ENCODE results near the gene HSBP1.
A peak's percentile ranks its signal among the peaks of the same experiment; 100 is the strongest.

HSBP1 gene

GRCh38 chr16:83807710-83808572 lies at the start of gene HSBP1:
TSS of gene HSBP1 (plus strand) at chr16:83807978. CDS start at chr16:83808077, 99 bp downstream.
- DNase-seq (peak; percentile 95), ATAC-seq (peak; percentile 97)

GRCh38 chr16:83762141-83762991 lies 45.4 kb upstream of the HSBP1 start:
- ATAC-seq (no peak), DNase-seq (no peak)

GRCh38 chr16:83762992-83763358 lies 44.8 kb upstream of the HSBP1 start:
- DNase-seq (no peak), ATAC-seq (no peak)

- ATAC-seq (no peak), DNase-seq (no peak)
Observed at GRCh38 chr16:83768986-83769385, 38.8 kb upstream of the HSBP1 start.

DNA sequence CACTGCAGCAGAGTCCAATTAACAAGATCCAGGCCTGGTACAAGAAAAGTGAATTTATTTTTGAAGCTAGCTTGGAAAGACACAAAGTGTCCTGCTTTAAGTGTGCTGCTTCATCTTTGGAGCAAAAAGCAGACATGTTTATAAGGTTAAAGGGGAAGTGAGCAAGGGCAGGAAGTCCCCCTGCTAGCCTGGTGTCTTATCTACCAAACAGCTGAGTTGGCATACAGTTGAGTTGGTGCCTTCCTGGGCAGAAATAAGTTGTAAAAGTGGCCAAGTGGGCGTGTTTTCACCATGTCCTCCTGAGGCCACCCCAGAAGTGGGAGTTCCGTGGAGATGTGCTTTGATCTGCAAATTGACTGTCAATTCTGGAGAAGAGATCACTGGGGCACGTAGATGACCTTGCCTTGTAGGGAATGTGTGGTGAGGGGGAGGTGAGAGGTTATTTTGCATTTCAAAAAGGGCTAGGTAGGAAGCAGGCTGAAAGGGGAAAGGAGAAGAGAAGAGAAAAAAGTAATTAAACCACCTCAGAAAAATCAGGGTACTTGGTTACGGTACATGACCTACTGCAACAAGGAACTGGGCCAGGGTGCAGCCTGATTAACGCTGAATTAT lies 38.3 kb upstream of the HSBP1 start:
- ATAC-seq (no peak), DNase-seq (no peak)

GRCh38 chr16:83771306-83771942 lies 36.4 kb upstream of the HSBP1 start:
- DNase-seq = no peak
- no peak for ATAC-seq

- ATAC-seq (no peak), DNase-seq (no peak)
Observed at GRCh38 chr16:83772806-83773205, 35.0 kb upstream of the HSBP1 start.

GRCh38 chr16:83774066-83774465 lies 33.7 kb upstream of the HSBP1 start:
- DNase-seq = no peak
- ATAC-seq = no peak

DNA sequence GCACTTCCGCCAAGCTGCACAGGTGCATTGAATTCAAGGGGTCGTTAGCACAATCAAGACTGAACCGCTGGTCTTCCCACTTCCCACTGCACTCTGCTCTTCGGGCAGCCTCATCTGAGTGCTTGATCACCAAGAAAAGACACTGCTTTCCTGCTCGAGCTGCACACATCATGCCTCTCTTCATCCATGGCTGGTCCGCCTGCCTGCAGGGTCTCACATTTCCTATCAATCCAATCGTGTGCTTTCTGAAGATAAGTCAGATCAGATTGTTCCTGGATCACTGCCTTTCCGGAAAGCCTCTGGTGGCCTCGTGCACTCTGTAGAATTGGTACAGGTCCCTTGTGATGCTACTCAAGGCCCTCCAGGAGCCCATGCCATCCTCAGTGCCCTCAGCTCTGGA lies 30.8 kb upstream of the HSBP1 start:
- DNase-seq (no peak), ATAC-seq (no peak)

DNA sequence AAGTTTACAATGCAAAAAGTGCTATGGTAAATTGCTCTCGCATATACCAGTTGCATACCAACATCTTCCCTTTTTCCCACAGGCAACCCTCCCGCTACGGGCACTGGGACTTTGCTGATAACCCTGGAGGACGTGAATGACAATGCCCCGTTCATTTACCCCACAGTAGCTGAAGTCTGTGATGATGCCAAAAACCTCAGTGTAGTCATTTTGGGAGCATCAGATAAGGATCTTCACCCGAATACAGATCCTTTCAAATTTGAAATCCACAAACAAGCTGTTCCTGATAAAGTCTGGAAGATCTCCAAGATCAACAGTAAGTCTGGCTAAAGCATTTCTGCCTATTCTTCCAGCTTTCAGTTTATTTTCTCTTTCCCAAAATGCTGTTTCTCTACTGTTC lies 27.9 kb upstream of the HSBP1 start:
- ATAC-seq (no peak), DNase-seq (no peak)

DNA sequence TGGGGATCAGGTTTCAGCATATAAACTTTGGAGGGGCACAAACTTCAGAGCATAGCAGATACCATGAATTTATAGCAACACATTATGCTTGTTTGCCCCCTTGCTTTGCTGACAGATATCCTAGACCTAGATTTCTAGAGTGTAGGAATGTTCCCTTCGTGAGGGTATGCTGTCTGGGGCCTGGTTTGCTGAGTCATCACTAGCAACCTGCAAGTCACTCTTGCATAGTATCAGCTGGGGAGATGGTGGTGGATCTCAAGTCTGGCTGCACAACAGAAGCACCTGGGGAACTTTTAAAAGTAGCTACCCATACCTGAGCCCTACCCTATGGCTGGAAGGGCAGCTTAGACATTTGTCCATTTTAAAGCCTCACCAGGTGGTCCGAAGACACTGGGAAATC lies 22.3 kb upstream of the HSBP1 start:
- ATAC-seq (no peak), DNase-seq (no peak)

DNA sequence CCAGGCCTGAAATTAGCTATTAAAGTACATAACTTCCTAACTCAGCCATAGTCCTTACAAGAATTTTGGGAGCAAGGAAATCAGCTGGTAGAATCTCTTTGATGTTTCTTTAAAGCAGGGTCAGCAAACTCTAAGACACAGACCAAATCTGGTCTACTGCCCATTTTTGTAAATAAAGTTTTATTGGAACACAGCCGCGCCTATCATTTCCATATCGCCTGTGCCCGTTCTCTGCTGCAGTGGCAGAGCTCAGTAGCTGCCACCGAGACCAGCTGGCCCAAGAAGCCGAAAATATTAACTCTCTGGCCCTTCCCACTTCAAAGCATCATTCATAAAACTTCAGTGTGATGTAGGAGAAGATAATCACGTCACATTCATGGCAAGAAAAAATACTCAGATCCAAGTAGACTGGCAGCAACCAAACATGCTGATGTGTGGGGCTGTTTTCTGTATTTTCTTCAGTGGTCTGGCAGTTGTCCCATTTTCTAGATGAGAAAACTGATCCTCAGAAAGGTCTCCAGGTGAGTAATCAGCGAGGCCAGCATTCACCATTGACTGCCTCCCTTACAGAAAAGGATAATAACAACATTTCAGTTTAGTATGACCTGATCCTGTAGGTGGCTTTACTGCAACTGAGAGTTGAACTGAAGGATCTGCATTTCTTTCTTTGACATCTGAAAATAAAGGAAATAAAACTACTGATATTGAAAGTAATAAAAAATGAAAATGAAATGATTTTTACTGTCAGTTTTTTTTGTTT lies 18.0 kb upstream of the HSBP1 start:
- no peak for ATAC-seq
- no peak for DNase-seq

- DNase-seq = no peak
- ATAC-seq = no peak
Observed at GRCh38 chr16:83791916-83792315, 15.9 kb upstream of the HSBP1 start.

GRCh38 chr16:83792391-83792790 lies 15.4 kb upstream of the HSBP1 start:
- ATAC-seq (no peak), DNase-seq (no peak)

DNA sequence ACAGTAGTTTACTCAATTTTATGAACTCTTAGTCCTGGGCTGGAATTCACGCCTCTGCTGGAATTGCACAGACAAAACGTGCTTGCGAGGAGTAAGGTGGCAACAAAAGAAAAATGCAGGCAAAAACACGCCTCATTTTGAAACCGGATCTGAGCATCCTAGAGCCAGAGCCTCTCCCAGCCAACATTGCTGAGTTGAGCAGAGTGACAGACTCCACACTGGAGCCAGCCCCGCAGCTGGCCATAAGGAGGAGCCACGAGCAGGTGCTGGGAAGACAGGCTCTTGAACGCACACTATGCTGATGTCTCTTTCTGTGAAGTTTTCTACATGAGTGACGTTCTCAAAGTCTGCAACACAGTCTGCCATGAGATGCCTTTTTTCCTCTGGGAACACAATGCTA lies 14.6 kb upstream of the HSBP1 start:
- no peak for ATAC-seq
- no peak for DNase-seq

- no peak for ATAC-seq
- no peak for DNase-seq
Observed at GRCh38 chr16:83794860-83795554, 12.8 kb upstream of the HSBP1 start.

DNA sequence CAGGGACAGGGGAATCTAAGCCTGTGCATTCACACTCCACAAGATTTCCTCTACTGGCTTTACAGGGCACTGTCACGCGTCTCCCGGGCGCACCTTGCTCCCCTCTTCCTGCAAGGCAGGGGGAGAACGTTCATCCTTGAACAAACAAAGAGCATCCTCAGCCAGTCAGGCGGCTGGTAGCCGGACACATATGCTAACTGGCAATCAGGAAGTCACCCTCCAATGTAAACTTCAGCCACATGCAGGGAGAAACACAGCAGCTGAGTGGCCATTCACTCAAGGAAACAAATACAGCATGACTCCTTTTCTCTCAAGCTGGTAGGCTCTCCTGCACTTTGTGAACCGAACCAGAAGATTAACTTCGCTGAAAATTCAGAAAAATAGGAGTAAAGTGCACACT lies 10.8 kb upstream of the HSBP1 start:
- no peak for DNase-seq
- ATAC-seq = no peak

DNA sequence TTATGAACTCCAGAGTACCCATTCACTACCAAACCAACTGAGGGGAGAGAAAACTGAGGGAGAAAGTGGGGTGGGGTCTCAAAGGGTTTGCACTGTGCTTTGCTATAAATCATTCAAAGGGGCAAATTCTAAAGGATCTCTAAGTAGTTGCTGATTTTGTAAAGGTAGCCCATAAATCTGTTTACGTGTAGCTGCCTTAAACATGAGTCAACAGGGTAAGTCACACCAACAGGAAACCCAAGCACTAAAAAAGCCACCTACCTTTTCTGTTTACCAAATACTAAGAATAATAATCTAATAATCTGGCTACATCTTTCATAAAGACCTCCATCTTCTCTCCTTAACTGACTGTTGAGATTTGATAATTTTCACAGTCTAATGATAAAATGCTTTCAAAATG lies 8.4 kb upstream of the HSBP1 start:
- no peak for ATAC-seq
- DNase-seq = no peak

GRCh38 chr16:83802135-83802534 lies 5.6 kb upstream of the HSBP1 start:
- ATAC-seq (no peak), DNase-seq (no peak)

DNA sequence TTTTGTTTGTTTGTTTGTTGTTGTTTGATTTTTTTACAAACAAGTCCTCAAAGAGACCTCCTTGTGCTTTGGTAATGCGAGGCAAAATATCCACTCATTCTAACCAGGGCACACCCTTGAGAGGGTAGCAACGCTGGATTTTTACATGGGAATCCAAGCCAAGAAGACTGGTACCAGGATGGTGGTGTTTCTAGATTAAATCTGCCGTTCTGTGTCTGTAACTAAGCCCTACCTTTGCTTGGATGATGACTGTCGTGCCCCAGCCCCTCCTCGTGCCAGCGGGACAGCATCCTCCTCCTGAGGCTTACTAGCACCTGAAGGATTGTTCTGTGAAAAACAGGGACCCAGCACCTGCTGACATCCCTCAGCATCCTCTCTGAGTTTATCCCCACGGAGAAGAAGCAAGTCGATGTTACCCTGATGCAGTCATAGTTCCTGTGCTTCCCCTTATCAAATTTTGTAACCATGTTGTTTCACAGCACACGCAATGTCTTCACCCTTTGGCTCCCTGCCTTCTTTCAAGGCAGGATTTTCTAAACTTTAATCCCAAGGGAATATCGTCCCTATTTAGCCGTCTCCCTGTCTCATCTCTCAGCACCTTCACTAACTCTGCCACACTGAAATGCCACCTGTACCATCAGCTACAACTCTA lies 5.1 kb upstream of the HSBP1 start:
- no peak for ATAC-seq
- DNase-seq = no peak

GRCh38 chr16:83803811-83804210 lies 4.0 kb upstream of the HSBP1 start:
- no peak for ATAC-seq
- DNase-seq = no peak
